B cell (primary cell): ENCODE data around the gene PRL. TPM values are rescaled to one million over a fixed set of nuclear protein-coding genes. Genes with fewer than 3 reads are reported as not detected.

Experiments
- ATAC-seq: fragments of 200-7000 bp; cut with Tn5 transposase; one replicate; pipeline ENCODE4 v1.10.0; 2021; ENCODE audit warnings: low read depth, mild to moderate bottlenecking, moderate number of reproducible peaks, moderate library complexity
- CTCF ChIA-PET: fragments of 350-600 bp; sonication (Branson Sonifier 250); formaldehyde crosslinking; loops from one replicate; lab custom pipeline; 2021; ENCODE audit warnings: antibody characterized with exemption, inconsistent platforms; lab: Charles Lee
- POLR2A ChIA-PET: fragments of 350-600 bp; sonication (Branson Sonifier 250); formaldehyde crosslinking; loops from one replicate; lab custom pipeline; 2021; ENCODE audit warnings: antibody characterized with exemption; lab: Charles Lee
- DNase-seq: peaks from one replicate; pipeline ENCODE4 v3.0.0; 2013
- H2AFZ ChIP-seq: 2 replicates; pipeline ENCODE4 v1.6.1; 2012; ENCODE audit warnings: mild to moderate bottlenecking, low read depth, low read length; ENCODE audit not compliant: insufficient read depth, poor library complexity, severe bottlenecking
- H3K27ac ChIP-seq, 2 donors: 1 replicate in 1 of 2; 2 replicates in 1 of 2; pipeline ENCODE4 v1.5.1; 2012 to 2013; ENCODE audit warnings: low read length in 2 of 2, mild to moderate bottlenecking in 2 of 2, moderate library complexity in 1 of 2
- H3K27me3 ChIP-seq, 4 experiments: fragments of 200-600 bp in 1 of 4; sonication (generic) in 1 of 4; replicated peaks in 1 of 4; 1 replicate in 2 of 4; 2 replicates in 2 of 4; pipeline versions ENCODE4 v1.6.1 to v1.7.0; 2013 to 2016; ENCODE audit warnings: low read length in 3 of 4, mild to moderate bottlenecking in 2 of 4, mixed read lengths in 1 of 4, moderate library complexity in 1 of 4; ENCODE audit not compliant: insufficient read depth in 4 of 4, control insufficient read depth in 3 of 4; ENCODE audit errors: control extremely low read depth in 1 of 4
- H3K36me3 ChIP-seq, 2 experiments: replicated peaks in 1 of 2; 1 replicate in 1 of 2; 2 replicates in 1 of 2; pipeline versions ENCODE4 v1.6.1 to v1.7.1; 2013; ENCODE audit warnings: low read length in 1 of 2; ENCODE audit not compliant: insufficient read depth in 2 of 2, control insufficient read depth in 1 of 2; ENCODE audit errors: control extremely low read depth in 1 of 2, extremely low read depth in 1 of 2
- H3K4me1 ChIP-seq, 2 donors: fragments of 200-600 bp in 1 of 2; sonication (generic) in 1 of 2; 1 replicate in 1 of 2; 2 replicates in 1 of 2; pipeline versions ENCODE4 v1.5.1 to v1.6.1; 2013 to 2017; ENCODE audit warnings: low read length in 2 of 2; ENCODE audit not compliant: control insufficient read depth in 2 of 2, insufficient read depth in 2 of 2
- H3K4me2 ChIP-seq: replicated peaks from 2 replicates; pipeline ENCODE3; 2012; ENCODE audit warnings: mild to moderate bottlenecking, low read depth, low read length; ENCODE audit not compliant: poor library complexity, severe bottlenecking
- H3K4me3 ChIP-seq, 5 experiments: fragments of 200-600 bp in 1 of 5; sonication (generic) in 1 of 5; 1 replicate in 3 of 5; 2 replicates in 2 of 5; pipeline versions ENCODE4 v1.5.1 to v1.7.0; 2011 to 2016; ENCODE audit warnings: low read length in 4 of 5, mild to moderate bottlenecking in 4 of 5, low read depth in 2 of 5, control low read depth in 1 of 5, moderate library complexity in 1 of 5; ENCODE audit not compliant: insufficient read depth in 1 of 5; ENCODE audit errors: control extremely low read depth in 1 of 5, extremely low read depth in 1 of 5
- H3K79me2 ChIP-seq: fragments of 200-600 bp; sonication (generic); one replicate; pipeline ENCODE4 v1.6.0; 2016; ENCODE audit warnings: low read length; ENCODE audit not compliant: control insufficient read depth, insufficient read depth
- H3K9ac ChIP-seq: fragments of 200-600 bp; sonication (generic); 2 replicates; pipeline ENCODE4 v1.6.1; 2017; ENCODE audit warnings: mild to moderate bottlenecking, low read length, moderate library complexity
- H3K9me3 ChIP-seq, 3 donors: one replicate each; pipeline versions ENCODE4 v1.6.1 to v1.7.1; 2013; ENCODE audit warnings: low read length in 2 of 3; ENCODE audit not compliant: control insufficient read depth in 2 of 3, insufficient read depth in 1 of 3; ENCODE audit errors: control extremely low read depth in 1 of 3
- H4K20me1 ChIP-seq: 2 replicates; pipeline ENCODE4 v1.6.0; 2012; ENCODE audit warnings: mild to moderate bottlenecking, low read length; ENCODE audit not compliant: insufficient read depth, control insufficient read depth, poor library complexity, severe bottlenecking
- H3K27ac Mint-ChIP-seq: one replicate; pipeline ENCODE4 v1.8.0; 2021; ENCODE audit warnings: mixed read lengths
- H3K27me3 Mint-ChIP-seq: one replicate; pipeline ENCODE4 v1.8.0; 2021; ENCODE audit warnings: mixed read lengths
- H3K4me1 Mint-ChIP-seq: one replicate; pipeline ENCODE4 v1.8.0; 2021; ENCODE audit warnings: mixed read lengths
- H3K4me3 Mint-ChIP-seq: one replicate; pipeline ENCODE4 v1.8.0; 2021; ENCODE audit warnings: mixed read lengths
- H3K9me3 Mint-ChIP-seq: one replicate; pipeline ENCODE4 v1.8.0; 2022; ENCODE audit warnings: mixed read lengths; ENCODE audit not compliant: insufficient read depth
- CTCF ChIP-seq: fragments of 200-600 bp; IDR thresholded peaks from one replicate; pipeline ENCODE4 v1.8.0; 2022; ENCODE audit warnings: antibody characterized with exemption, mild to moderate bottlenecking
- EZH2 ChIP-seq: IDR thresholded peaks from 2 replicates; pipeline ENCODE4 v1.6.1; 2012; ENCODE audit warnings: borderline replicate concordance, low read depth, mild to moderate bottlenecking, moderate library complexity, low read length; ENCODE audit not compliant: insufficient read depth, poor library complexity, severe bottlenecking
- WGBS: methylation state at CpG from one replicate; pipeline ENCODE4 v1.1.5; 2013; ENCODE audit warnings: missing lambda C conversion rate; ENCODE audit not compliant: insufficient coverage; 5-methylcytosine and 5-hydroxymethylcytosine counted together
- intact Hi-C: fragments of 100-400 bp; cut with micrococcal nuclease; formaldehyde crosslinking; loops from one replicate; pipeline ENCODE4 v1.10.0; 2022
- polyA plus RNA-seq: library from polyadenylated mRNA; depleted of rRNA; stranded (reverse); fragments of >200 nt; gene quantifications from 2 replicates; pipeline ENCODE4 v1.2.3, GENCODE V29; 2012
- total RNA-seq, 2 donors: library from RNA; stranded (reverse); fragments of 120-200 nt in 1 of 2; gene quantifications; 1 replicate in 1 of 2; 2 replicates in 1 of 2; pipeline versions ENCODE4 v1.2.3 to v1.2.4, GENCODE V29; 2013 to 2022

Gene PRL
- total and polyA plus RNA-seq, 2 donors (not counting 1 experiment from before 2014, with no cell fraction given), result not detected

DNA sequence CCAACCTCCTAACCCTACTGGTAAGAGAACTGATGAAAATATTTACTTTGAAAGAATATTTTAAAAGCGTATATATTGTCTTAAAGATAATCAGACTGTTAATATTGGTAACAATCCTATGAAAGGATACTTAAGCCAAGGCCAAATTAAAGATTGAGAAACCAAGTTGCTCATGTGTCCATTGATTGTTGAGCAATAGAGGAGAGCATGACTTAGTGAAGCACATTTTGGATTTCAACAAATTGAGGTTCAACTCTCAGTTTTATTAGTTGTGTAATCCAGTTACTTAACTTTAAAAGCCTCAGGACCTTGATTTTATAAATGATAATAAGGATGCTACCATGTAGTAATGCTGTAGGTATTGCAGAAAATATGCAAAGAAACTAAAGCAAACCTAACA, 56.8 kb downstream of the PRL start:
- Mint-ChIP-seq H3K4me1 (no peaks in the 10 kb centered on the region), H3K27me3 (no peaks in the 10 kb centered on the region), H3K9me3 (peaks cover 11% of the 10 kb centered on the region), H3K27ac (no peak overlapping the region), H3K4me3 (no peak overlapping the region)
- no peaks in the 10 kb centered on the region for H3K27me3 ChIP-seq
- WGBS, result no CpG with 5 or more reads among the region's 1 CpG
- H2AFZ ChIP-seq, result no peak overlapping the region
- H3K4me1 ChIP-seq, result no peaks in the 10 kb centered on the region
- H3K36me3 ChIP-seq, result no peaks in the 10 kb centered on the region
- H3K9ac ChIP-seq, result no peak overlapping the region
- no peaks in the 10 kb centered on the region for H3K79me2 ChIP-seq
- H4K20me1 ChIP-seq, result no peaks in the 10 kb centered on the region
- no peak overlapping the region for H3K4me3 ChIP-seq
- ChIA-PET POLR2A (no interaction called here), CTCF (no interaction called here)
- H3K27ac ChIP-seq, result no peak overlapping the region
- intact Hi-C loops, result no loop called here
- DNase-seq, result no peak
- H3K9me3 ChIP-seq, result peaks cover 0 to 4% (median 0%) of the 10 kb centered on the region in 3 donors
- H3K4me2 ChIP-seq, result no peak overlapping the region
- ATAC-seq, result no peak
- TF ChIP-seq CTCF (no peak), EZH2 (no peak)

DNA sequence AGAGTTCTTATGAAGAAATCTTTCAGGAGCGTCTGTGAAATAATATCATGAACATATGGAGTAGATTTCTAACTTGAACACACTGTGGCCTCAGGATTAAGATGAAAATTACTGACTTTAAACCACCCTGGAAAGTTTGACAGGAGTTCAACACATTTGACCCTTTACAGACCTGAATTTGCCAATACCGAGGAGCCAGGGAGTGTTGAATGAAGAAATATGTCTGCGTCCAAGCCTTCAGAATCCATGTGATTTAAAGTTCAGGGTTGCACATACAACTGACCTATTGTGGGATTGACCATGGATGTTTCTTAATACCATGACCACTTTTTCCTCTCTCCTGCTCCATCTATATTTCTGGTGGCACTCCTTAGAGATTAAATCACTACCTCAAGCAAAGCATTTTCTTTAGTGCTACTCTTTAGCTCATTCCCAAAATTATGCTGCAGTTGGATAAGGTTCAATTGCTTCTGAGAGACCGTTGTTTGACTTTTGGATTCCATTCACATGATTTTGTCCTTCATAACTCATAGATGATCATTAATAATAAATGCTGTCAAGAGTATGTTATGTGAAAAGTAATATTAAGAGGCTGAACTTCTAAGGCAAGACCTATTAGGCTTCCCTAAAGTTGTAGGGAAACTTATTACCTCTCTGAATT, 57.4 kb downstream of the PRL start:
- H2AFZ ChIP-seq, result no peak overlapping the region
- H3K27ac ChIP-seq, result no peak overlapping the region
- ATAC-seq (no peak), DNase-seq (no peak)
- no peaks in the 10 kb centered on the region for H3K27me3 ChIP-seq
- H3K4me2 ChIP-seq, result no peak overlapping the region
- H4K20me1 ChIP-seq, result no peaks in the 10 kb centered on the region
- no peak overlapping the region for H3K4me3 Mint-ChIP-seq
- peaks cover 0 to 4% (median 0%) of the 10 kb centered on the region in 3 donors for H3K9me3 ChIP-seq
- no peaks in the 10 kb centered on the region for H3K36me3 ChIP-seq
- no peak overlapping the region for H3K27ac Mint-ChIP-seq
- TF ChIP-seq EZH2 (no peak), CTCF (no peak)
- peaks cover 13% of the 10 kb centered on the region for H3K9me3 Mint-ChIP-seq
- WGBS, result 100% methylated on average over 1 of the region's 4 CpGs
- CTCF ChIA-PET, result interaction anchor here (0.5 kb wide), 1 partner anchor 14 kb away, joined by 4 read pairs; no protein-coding TSS in a partner anchor
- intact Hi-C loops, result no loop called here
- H3K4me1 ChIP-seq, result no peaks in the 10 kb centered on the region
- H3K4me3 ChIP-seq, result no peak overlapping the region
- H3K4me1 Mint-ChIP-seq, result no peaks in the 10 kb centered on the region
- POLR2A ChIA-PET, result no interaction called here
- no peak overlapping the region for H3K9ac ChIP-seq
- no peaks in the 10 kb centered on the region for H3K79me2 ChIP-seq
- no peaks in the 10 kb centered on the region for H3K27me3 Mint-ChIP-seq
